Testis (tissue), 2 donors: ENCODE measurements around the gene SART1.

Experiments
- CTCF ChIP-seq, 3 experiments: fragments of 450-650 bp in 2 of 3; fragments of 200-600 bp in 1 of 3; sonication (generic) in 1 of 3; IDR thresholded peaks; one replicate each; pipeline ENCODE4 v1.5.1; 2016 to 2019; ENCODE audit warnings: antibody characterized with exemption in 3 of 3, mild to moderate bottlenecking in 2 of 3, moderate library complexity in 1 of 3
- POLR2A ChIP-seq: fragments of 450-650 bp; IDR thresholded peaks from one replicate; pipeline ENCODE4 v1.6.1; 2017; ENCODE audit warnings: antibody characterized with exemption, mild to moderate bottlenecking, moderate library complexity

DNA sequence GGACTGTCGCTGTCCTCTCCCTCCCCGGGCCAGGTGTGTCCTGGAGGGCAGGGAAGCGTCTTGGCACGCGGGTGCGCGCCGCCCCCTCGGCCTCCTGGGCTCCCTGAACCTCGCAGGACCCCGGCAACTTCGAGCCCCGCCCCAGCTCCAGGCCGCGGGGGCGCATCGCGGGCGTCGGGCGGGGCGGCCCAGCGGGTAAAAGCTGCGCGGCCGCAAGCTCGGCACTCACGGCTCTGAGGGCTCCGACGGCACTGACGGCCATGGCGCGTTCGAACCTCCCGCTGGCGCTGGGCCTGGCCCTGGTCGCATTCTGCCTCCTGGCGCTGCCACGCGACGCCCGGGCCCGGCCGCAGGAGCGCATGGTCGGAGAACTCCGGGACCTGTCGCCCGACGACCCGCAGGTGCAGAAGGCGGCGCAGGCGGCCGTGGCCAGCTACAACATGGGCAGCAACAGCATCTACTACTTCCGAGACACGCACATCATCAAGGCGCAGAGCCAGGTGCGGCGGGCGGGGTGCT is 50.3 kb downstream of the SART1 start, which contains the start of gene CST6:
- TF ChIP-seq CTCF (IDR thresholded peaks at IDR 0.05) = no peak
- TF ChIP-seq POLR2A = no peak
